Measurements from ENCODE around the gene TRAPPC6A.

Gene TRAPPC6A

GRCh38 chr19:45163751-45164460 lies 14.1 kb downstream of the TRAPPC6A start:
- in situ Hi-C loops (cut with HindIII; ENCODE audit: low sequenced_read_pairs), result no loop called here

DNA sequence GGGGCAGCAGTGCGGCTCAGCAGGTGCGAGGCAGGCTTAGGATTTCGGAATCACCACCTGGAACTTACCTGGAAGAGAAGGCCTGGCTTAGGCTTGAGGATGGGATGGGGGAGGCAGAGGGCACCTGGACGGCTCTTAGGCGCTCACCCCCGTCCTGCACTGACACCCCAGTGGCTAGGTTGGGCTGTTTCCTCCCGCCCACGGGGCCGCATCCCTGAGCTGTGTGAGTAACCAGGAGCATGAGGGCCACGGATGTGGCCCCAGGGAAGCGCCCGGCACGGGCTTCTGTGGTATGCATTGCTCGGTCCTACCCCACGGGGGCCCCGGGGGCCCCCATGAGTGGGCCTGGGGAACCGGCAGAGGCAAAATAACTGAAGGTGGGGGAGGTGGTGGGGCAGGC lies 14.9 kb downstream of the TRAPPC6A start:
- in situ Hi-C loops (cut with HindIII; ENCODE audit: low sequenced_read_pairs), result no loop called here

DNA sequence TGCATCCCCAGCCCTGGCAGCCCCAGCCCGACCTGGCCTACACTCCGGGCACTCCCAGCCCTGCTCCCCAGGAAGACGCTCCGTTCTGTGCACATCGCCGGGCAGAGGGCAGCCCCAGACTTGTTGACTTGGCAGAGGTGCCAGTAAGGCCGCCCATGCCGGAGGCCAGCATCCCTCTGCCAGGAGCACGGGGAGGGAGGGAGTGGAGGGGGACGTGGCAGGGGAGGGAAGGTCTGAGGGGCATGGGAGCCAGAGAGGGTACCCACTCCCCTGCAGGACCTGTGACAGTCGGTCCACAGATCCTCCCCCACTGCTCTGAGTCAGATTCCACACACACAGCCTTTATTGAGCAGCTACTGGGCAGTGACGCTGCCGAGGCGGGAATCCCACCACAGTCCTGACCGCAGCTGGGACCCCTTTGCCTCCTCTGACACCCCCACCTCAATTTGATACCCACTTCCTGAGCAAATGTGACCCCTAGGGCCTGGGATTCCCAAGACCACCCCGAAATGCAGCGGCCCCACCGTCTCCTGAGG lies 15.4 kb downstream of the TRAPPC6A start:
- in situ Hi-C loops (cut with HindIII; ENCODE audit: low sequenced_read_pairs), result no loop called here

GRCh38 chr19:45161738-45162607 lies 16.1 kb downstream of the TRAPPC6A start:
- in situ Hi-C loops (cut with HindIII; ENCODE audit: low sequenced_read_pairs), result no loop called here

GRCh38 chr19:45160870-45161737 lies 16.9 kb downstream of the TRAPPC6A start, which contains the start of gene NKPD1:
Gene NKPD1, minus strand, starts transcription at chr19:45160982. Its CDS starts 832 bp downstream, at chr19:45160150.
- in situ Hi-C loops (cut with HindIII; ENCODE audit: low sequenced_read_pairs), result no loop called here

GRCh38 chr19:45159971-45160324 lies 18.1 kb downstream of the TRAPPC6A start:
- in situ Hi-C loops (cut with HindIII; ENCODE audit: low sequenced_read_pairs), result no loop called here

- in situ Hi-C loops (cut with HindIII; ENCODE audit: low sequenced_read_pairs), result no loop called here
Observed at GRCh38 chr19:45159210-45159970, 18.6 kb downstream of the TRAPPC6A start.

DNA sequence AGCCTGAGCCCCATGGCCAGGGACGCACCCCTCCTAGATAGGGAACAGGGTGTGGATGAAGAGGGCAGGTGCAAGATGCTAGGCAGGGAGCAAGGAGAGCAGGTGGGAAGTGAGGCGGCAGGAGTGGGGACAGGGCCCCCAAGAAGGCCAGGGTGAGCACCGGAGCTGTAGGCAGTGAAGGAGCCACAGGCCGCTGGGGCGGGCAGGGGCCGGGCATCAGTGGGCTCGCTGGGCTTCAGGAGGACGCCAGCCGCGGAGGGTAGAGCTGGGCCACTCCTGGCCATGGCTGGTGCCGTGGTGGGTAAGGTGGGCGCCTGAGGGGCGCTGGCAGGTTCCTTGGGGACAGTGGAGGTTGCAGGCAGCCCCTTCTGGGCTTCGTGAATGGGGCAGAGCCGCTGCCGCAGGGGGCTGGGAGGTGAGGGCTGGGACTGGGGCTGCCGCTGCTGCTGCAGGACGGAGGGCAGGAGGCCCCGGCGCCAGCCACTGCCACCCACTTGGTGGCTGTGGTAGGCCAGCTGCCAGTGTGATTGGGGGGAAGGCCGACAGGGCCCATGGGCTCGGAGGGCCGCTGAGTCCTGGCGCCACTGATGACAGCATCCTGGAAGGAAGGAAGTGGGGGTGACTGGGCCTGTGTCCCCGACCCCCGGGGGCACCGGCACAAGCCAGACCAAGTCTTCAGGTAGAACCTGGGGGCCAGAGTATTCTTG lies 19.4 kb downstream of the TRAPPC6A start:
- in situ Hi-C loops (cut with HindIII; ENCODE audit: low sequenced_read_pairs), result no loop called here

DNA sequence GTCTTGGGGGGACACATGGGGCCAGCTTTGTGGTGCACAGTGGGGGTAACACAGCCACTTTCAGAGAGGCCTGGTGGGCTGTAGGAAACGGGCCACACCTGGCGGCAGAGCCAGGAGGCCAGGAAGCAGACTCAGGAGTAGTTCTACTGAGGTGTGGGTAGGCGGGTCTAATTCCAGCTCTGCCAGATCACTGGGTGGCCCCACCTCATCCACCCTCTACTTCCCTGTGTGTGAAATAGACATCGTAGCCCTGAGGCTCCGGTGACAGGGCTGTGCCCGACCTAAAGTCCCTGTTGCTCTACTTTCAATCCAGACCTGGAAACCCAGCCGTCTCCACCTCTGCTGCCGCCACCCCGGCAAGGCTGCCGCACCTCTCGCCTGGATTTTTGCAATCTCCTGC lies 21.3 kb downstream of the TRAPPC6A start:
- in situ Hi-C loops (cut with HindIII; ENCODE audit: low sequenced_read_pairs), result no loop called here

GRCh38 chr19:45156011-45156630 lies 21.9 kb downstream of the TRAPPC6A start:
- in situ Hi-C loops (cut with HindIII; ENCODE audit: low sequenced_read_pairs), result no loop called here

DNA sequence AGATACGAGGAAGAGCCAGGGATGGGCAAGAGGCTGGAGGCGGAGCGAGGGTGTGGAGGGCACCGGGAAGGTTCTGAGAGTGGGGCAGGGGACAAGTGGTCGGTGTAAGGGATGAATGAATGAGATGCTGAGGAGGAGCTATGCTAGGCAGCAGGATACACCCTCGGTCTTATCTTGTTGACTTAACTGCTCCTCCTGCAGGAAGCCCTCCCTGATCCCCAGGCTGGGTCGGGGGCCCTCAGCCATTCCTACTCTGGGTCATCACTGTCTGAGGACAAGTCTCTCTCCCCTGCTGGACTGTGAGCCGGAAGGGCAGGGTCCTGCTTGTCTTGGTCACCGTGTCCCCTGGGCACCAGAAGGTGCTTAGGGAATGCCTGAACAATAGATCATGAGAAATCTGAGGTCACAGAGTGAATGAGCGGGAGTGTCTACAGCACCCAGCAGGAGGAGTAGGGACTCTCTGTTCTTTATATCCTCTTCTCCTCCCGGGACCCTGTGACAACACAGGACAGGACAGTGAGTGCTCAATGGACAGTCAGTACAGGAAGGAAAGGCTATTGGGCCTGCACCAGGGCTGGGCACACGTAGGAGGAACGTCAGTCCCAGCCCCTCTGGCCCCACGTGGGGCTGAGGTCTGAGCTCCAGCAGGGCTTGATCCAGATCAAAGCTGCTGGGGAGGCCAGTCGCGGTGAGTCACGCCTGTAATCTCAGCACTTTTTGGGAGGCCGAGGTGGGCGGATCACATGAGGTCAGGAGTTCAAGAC lies 23.8 kb downstream of the TRAPPC6A start:
- in situ Hi-C loops (cut with HindIII; ENCODE audit: low sequenced_read_pairs), result no loop called here

DNA sequence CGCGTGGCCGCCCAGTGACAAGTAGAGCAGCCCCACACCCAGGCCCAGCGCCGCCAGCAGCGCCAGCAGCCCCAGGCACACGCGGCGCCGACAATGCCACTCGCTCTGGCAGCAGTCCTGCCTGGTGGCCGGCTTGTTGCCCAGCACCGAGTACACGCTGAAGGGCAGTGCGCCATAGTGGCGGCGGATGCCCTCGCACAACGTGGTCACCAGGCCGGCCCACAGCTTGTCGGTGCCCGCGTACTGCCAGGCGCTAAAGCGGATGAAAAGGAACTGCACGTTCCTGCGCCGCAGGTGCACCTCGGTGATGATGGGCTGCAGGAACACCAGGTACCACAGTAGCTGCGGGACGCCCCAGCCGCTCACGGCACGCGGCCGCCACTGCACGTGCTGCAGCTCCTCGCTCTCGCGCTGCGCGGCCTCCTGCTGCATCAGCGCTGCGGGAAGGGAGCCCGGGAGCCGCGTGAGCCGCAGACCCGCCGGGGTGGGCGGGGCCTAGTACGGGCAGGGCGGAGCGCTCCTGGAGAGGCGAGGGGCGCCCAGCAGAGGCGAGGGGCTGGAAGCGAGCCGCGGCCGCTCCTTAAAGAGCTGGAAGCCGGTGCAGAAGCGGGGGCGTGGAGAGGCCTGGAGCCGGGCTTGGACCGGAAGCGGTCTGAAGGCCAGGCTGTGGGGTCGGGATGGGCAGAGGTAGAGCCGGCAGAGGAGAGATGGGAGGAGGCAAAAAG lies 24.5 kb downstream of the TRAPPC6A start:
- in situ Hi-C loops (cut with HindIII; ENCODE audit: low sequenced_read_pairs), result no loop called here

DNA sequence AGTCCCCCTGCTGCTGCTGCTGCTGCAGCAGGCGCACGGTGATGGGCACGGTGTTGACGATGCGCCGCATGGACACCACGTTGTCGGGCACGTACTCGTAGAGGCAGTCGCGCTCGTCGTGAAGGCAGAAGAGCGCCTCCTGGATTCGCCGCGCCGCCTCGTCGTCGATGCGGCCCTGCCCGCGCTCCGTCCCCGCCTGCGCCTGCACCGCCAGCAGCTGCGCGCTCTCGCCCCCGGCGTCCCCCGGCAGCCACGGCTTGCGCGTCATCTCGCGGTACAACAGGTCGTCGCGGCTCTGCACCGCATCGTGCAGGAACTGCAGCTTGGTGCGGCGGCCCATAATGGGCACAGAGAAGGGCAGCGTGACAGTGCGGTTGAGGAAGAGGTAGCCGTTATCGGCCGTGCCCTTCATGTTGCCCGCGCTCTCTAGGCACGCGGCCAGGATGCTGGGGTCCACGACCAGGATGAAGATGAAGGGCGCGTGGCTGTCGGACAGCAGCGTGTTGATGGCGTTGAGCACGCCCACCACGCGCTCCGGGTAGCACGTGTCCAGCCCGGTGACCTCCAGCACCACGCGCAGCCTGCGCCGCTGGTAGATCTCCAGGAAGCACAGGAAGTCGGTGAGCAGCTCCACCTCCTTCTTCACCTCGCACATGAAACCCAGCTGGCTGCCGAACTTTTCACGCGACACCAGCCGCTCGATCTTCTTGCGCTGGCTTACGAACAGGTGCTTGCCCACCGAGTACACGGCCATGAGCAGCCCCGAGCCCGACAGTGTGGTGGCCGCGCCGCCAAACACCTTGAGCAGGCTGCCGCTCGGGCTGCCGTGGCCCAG lies 25.3 kb downstream of the TRAPPC6A start:
- in situ Hi-C loops (cut with HindIII; ENCODE audit: low sequenced_read_pairs), result no loop called here

- in situ Hi-C loops (cut with HindIII; ENCODE audit: low sequenced_read_pairs), result no loop called here
Observed at GRCh38 chr19:45151821-45152503, 26.1 kb downstream of the TRAPPC6A start.

DNA sequence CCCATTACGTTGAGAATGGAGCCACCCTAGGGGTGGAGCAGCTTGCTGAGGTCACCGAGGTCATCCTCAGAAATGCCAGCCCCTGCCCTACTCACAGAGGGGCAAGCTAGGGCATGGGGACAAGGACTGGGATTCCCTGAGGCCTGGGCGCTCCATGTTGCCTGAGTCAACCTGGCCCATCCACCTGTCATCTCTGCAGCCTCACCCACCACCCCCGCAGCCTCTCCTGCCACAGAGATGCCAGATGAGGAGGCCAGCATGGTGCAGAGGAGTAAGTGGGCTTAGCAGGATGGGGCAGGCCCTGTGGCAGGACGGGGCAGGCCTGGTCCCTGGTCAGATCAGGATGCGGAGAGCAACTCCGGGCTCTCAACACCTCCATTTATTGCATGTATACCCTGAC lies 26.7 kb downstream of the TRAPPC6A start:
- in situ Hi-C loops (cut with HindIII; ENCODE audit: low sequenced_read_pairs), result no loop called here

- in situ Hi-C loops (cut with HindIII; ENCODE audit: low sequenced_read_pairs), result no loop called here
Observed at GRCh38 chr19:45150751-45151281, 27.2 kb downstream of the TRAPPC6A start.
